T-helper 2 cell treated with Interferon-gamma antibody and Interleukin-4, amounts not matched to agents 100 ng/mL and 5 ng/mL, for 36 hours (primary cell): ENCODE results near the gene NLGN4X. TPM values are rescaled to one million over a fixed set of nuclear protein-coding genes. Genes with fewer than 3 reads are reported as not detected.

Experiments used
- intact Hi-C: fragments of 100-400 bp; cut with micrococcal nuclease; formaldehyde crosslinking; loops from one replicate; pipeline ENCODE4 v1.15.1; 2023
- total RNA-seq: library from RNA; stranded (reverse); gene quantifications from 2 replicates; pipeline ENCODE4 v1.2.3, GENCODE V29; 2022

Gene NLGN4X
- total RNA-seq, 1 donor from 2014 or later: not detected

DNA sequence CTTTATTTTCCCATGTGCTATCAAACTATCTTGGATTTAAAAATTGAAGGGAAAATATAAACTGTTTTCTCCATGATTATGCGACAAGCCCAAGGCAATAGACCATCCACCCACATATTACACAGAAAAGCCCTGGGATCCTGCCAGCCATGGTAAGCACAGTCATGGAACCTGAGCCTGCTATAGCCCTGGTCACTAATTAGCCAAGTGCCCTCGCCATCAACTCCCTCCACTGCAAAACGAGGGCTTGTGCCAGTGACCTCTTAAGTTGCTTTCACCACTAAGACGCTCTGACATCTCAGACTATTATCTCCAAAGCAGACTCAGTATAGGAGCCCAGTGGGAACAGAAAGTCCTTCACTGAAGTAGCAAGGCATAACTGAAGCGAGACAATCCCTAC lies 69.2 kb downstream of the NLGN4X start:
- intact Hi-C loops: no loop called here

DNA sequence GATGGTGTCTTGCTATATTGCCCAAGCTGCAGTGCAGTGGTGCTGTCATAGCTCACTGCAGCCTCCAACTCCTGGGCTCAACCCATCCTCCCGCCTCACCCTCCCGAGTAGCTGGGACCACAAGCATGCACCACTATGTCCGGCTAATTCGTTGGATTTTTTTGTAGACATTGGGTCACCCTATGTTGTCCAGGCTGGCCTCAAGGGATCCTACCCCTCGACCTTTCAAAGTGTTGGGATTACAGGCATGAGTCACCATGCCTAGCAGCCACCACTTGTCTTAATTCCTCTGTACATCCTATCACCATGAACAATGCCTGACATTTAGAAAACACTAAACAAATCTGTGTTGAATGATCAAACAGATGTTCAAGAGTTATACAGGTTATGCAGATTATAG lies 76.7 kb downstream of the NLGN4X start:
- intact Hi-C loops: no loop called here

DNA sequence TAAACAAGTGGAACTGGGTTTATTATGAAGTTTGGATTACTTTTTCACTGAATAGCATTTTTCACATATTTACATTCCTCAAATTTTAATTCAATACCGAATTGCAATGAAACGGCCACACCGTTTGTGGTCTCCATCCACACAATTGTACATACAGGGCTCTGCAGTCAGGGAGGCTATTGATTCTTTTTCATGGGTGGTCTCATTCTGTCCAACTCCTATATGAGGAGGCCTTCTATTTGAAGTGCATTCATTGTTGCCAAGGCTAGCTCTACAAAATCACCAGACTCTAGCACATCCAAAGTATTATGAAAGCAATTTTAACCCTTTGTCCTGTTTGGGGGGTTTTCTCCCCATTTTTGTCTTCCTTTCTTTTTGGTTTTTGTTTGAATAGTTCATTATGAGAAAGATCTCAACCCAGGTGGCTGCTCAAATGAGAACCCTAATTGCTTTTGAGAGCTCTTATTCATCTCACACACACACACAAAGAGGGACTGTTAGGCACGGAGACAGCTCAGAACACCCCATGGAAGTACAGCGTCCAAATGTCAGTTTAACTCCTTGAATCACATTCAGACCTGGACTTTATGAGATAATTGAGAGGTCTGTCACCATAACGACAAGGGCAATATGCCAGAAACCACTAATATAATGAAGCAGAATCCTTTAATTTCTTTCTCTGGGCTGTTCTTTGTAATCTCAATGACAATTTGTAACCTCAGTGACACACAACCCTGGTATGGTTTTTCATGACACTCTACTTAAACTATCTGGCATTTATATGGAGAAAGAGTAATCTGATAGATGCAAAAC lies 79.4 kb downstream of the NLGN4X start:
- intact Hi-C loops: no loop called here

DNA sequence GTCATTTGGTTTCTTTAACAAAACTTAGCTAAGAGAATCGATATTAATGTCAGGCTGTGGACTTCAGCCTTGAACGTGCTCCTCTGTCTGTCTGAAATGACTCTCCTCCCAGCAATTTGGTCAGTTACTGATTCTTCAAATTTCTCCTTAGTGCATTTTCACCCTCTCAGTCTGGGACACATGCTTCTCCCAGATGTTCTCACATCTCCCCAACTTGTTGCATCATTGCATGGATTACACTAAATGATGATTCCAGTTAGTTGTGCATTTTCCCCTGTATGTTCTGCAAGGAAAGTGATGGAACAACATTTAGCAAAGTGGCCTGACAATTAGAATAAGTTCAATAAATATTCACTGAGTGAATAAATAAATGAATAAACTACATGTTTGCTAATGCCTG lies 94.4 kb downstream of the NLGN4X start:
- intact Hi-C loops: no loop called here

DNA sequence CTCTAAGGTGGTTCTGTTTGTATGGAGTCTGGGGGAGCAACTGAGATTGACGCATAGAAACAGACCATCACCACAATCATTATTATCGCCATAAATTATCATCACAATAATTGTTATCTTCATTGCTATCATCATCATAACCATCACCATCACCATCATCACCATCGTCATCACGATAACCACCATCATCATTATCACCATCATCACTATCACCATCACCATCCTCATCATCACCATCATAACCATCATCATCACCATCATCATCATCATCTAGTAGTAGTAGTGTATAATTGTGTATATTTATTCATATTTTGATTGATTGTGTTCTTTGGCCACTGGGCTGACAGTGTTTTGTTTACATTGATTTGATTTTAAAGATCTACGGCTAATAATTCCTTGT lies 95.7 kb downstream of the NLGN4X start:
- intact Hi-C loops: no loop called here

DNA sequence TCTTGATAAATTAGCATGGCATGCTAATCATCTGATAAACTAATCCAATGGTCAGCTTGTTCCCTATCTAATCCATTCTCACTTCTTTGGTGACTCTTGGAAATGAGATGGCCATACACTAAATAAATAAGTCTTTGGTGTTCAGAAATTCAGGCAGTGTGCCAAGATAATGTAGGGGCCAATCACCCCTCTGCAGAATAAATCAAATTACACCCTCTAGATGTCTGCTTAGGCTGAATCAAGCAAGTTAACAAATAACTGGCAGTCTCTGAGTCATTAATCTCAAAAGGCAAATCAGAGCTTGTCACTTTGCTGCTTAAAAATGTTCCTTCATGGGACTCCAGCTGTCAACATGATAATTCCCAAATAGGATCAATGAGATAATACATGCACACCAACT lies 97.4 kb downstream of the NLGN4X start:
- intact Hi-C loops: no loop called here

DNA sequence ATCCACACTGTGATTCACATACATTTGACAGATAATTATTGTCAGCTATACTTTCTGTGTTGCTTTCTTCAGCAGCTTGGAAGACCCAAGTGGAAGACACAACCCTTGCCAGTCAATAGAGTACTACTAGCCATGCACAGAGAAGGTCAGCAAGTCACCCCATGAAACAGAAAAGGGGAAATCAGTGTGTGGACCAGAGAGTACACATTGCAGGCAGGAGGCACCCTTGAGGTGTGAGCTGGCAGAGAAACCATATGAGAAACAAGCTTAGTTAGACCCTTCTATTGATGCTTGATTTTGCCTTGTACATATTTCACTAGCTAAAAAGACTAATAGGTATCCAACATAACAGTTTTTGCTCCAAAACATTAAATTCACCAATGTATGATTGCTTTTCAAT lies 99.5 kb downstream of the NLGN4X start:
- intact Hi-C loops: no loop called here

DNA sequence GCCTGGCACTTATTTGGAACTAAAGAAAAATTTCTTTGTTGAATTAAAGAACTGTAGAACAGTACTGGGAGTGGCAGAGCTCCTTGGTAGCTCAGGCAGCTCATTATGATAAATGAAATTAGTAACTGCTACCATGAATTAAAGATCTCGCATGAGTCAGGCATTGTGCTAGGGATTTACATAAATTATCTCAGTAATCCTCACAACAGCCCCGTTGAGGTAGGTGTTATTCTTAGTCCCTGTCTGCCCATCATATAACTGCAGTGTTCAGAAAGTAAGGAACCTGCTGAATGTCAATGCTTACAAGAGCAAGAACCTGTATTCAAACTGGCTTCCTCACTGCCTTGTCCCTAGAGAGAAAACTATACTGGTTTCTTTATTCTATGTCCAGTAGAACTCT lies 108.3 kb downstream of the NLGN4X start:
- intact Hi-C loops: no loop called here

DNA sequence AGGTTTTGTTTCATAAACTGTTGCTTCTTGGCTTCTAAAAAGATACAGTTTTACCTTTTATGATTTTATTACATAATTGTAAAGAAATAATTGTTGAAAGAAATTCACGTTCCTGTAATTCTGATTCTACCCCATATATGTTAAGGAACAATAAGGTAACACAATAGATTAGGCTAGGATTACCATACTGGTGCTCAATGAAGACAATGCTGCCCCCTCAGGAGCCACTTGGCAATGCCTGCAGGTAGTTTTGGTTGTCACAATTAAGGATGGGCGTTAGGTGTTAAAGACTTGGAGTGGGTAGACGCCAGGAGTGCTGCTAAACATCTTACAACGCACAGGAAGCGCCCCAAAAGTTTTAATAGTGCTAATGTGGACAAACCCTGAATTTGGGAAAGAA lies 133.2 kb downstream of the NLGN4X start:
- intact Hi-C loops: no loop called here

DNA sequence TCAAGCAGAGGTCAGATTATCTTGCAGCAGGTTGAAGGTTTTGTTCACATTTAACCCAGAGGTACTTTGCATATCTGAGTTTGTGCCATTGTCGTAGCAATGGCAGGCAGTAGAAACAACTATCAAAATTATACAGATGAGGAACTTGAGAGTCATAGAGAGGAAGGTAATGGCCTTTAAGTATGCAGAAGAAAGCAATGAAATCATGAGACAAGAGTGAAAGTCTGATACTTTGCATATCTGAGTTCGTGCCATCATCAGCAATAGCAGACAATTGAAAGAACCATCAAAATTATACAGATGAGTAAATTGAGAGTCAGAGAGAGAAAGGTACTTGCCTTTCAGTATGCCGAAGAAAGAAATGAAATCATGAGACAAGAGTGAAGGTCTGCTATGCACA lies 154.1 kb downstream of the NLGN4X start:
- intact Hi-C loops: no loop called here

DNA sequence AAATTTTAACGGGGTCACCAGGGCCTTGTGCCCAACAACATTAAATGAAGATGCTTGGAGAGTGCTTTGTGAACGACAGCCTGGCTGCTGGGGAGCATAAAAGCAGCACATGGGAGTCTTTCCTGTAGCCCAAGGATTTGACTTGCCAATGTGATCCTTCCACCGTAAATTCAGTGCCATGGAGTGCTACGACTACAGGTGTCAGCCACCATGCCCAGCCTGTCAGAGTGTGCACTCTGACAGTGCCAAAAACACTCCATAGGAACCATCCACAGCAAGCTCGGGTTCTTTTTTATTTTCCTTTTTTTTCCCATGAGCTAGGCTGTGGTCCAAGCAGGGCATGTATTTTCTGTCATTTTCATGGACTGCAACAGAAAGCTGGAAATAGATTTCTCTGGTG lies 156.9 kb downstream of the NLGN4X start:
- intact Hi-C loops: no loop called here

DNA sequence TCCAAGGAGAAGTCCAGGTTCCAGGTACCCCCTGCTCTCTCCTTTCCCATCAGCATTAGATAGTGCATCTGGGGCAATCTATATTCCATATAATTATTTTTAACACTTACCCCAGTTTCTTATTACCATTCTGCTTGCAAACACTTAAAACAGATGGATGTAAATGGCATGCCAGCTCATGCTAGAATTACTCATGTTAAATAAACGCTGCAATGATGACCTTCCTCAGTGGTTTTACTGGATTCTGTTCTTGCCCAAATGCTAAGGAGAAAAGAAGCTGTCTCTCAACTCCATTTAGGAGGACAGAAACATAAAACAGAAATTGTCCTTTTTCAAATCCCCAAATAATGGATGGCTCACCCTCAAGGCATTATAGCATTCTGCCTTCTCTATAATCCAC lies 161.1 kb downstream of the NLGN4X start:
- intact Hi-C loops: no loop called here

DNA sequence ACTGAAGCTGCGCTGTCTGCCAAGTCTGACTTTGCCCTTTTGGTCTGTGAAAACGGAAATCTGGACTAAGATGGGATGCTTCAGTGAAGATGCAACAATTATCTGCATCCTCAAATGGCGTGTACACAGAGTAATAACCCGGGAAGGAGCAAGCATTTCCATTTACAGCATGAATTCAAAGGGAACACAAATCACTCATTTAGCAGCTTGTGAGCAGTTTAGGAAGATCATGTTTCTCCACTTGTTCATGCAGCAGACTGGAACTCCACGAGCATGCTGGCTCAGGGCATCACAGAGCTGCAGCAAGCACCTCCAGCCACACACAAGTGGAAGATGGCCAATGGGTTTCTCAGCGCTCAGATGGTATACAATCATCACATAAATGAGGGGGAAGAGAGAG lies 175.5 kb downstream of the NLGN4X start:
- intact Hi-C loops: no loop called here

DNA sequence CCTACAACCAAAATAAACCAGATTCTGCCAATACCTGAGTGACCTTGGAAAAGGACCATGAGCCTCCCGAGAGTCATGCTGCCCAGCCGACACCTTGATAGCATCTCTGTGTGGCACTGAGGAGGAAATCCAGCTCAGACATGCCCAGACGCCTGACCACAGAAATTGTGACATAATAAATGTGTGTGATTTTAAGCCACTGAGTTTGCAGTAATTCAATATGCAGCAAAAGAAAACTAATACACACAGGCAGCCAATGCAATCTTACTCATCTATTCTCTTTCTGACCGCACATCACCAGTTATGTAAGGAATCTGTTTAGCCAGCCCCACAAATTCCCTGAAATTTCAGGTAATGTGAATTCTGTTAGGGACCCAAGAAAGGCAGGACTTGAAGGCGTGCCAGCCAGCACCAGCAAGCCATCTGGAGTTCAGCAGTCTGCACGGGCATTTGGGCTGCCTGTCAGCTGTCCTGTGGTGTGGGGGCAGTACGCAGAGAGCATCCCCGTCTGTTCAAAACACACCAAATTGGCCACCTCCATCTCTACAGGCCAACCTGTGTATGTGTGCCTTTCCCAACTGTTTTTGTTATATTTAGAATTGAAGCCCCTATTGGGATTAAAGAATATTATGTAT lies 176.4 kb downstream of the NLGN4X start:
- intact Hi-C loops: no loop called here

DNA sequence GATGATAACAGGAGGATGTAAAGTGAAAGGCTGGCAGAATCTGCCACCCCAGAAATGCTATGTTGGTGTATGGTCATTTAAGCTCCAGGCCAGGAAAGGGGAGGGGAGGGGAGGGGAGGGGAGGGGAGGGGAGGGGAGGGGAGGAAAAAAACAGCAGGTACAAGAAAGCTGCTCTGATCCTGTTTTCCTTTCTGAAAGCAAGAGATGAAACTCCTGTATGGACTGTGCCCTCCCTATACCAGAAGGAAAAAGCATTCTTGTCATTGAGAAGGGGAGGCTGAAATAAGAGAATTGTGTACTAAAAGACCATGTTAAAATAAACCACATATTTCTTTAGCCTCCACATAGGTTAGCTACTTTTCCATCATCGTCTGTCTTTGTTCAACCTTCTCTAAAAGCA lies 179.5 kb downstream of the NLGN4X start:
- intact Hi-C loops: no loop called here

DNA sequence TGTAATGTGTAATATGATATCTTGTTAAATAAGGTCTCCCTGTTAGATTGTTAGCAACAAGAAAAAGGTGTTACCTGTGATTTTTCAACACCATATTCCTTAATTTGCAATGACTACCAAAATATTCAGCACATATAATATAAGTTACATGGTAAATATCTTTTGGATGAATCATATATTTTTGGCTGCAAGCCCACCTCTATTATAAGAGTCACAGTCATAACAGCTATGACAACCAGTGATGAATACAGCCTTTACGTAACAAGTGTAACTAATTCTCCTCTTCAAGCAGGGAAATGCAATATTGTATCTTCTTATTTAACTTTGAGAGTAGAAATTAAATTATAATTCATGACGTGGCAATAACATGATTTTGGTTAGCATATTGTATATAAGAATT lies 187.0 kb downstream of the NLGN4X start:
- intact Hi-C loops: no loop called here

DNA sequence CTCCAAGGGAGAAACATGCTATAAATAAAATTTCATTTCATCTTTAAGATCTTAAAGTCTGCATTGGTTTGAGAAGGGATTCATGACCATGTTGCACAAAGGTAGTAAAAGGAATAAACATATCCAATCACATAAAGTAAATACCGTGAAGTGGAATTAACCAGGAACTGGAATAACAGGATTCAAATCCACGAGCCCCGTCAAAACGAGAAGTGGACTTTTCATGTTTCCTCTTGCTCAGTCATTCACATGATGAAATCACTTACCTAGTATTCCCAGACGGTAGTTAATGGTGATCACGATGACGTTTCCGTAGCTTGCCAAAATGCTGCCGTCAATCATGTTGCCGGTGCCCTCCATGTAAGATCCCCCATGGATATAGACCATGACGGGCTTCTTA lies 199.7 kb downstream of the NLGN4X start:
- intact Hi-C loops: no loop called here

DNA sequence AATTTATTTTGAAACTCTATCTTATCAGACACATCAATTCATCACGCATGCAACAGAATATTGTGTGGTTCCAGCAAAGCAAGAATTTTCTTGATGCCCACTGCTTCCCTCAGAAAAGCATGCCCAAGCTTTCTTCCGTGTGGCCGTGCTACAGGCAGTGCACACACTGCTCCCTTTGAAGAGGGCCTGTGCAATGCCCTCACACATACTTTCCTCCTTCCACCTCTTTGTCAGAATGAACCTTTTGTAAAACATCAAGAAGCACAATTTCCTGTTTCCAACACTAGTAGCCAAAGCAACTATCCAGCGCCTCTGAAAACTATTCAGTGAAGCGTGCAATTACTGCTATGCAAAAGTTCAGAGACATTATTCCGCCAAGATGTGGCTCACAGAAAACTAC lies 201.7 kb downstream of the NLGN4X start:
- intact Hi-C loops: no loop called here

DNA sequence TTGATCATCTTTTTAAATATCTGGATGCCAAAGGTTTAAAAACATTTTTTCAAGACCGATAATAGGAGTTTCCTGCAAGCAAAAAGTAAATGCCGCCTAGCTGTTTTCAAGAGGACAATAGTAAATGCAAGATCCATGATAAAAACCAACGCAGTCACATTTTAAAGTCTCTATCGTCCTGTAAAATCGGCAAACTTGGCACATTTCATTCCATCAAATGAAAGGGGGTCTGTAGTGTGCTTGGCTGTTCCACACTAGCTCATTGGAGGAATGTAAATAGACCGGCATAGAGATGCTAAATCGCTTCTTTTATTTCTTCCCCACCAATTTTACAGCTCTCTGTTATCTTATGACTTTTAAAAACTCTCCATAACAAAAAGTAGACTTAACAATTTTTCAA lies 202.2 kb downstream of the NLGN4X start:
- intact Hi-C loops: no loop called here

DNA sequence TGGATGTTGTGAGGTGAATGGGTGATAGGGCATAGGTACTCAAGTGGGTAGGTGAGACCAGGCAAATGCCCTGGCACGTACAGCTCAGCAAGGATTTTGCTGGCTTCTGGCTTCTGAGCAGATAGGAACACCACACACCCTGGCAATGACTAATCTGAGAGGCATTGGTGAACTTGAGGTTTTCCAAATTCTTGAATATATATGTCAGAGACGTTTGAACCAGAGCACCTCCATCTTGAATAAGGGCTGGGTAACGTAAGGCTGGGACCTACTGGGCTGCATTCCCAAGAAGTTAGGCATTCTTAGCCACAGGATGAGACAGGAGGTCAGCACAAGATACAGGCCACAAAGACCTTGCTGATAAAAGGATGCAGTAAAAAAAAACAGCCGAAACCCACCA lies 204.5 kb downstream of the NLGN4X start:
- intact Hi-C loops: no loop called here

DNA sequence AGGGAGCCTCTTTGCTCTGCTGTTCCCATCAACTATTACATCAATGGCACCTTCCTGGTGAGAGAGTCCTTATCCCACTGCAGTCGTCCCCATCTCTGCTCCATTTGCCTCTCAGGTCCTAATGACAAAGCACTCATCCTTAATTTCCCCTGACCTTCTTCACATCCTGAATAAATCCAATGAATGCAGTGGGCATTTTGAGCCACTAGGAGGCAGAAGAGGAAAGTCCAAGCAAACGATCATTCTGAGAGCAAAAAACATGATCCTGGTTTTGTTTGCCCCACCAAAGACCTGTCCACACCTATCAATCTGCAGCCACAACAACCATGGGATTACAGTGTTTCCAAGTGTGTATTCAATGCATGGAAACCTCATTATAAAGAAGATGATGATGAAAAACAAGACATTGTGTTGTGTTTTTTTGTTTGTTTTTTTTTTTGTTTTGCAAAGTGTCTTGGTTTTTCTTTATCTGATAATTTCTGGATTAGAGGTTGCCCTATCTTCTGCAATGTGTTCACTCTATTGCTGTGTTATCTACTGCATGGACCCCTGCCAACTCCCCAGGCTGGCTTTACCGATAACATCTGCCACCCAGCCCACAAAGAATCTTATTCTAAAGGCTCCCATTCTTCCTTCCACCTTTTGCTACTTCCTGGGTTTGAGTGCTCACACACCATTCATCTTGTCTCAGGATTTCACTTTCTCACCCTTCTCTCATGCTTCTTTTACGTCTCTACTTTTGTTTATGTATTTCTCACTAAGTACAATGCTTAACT lies 207.2 kb downstream of the NLGN4X start:
- intact Hi-C loops: no loop called here

DNA sequence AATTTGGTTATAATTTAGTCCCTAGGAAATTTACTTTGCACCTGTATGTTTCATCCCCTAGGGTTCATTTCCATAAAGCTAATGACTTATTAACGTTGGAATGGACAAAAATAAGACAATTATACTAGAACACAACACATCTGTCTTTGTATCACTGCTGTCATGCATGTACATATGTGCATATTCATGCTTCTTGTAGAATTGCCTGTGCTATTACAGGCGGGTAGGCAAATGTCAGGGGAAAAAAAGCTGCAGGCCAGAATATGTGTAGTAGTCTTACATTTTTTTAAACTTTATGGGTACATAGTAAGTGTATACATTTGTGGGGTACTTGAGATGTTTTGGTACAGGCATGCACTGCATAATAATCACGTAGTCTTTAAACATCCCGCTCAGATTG lies 209.6 kb downstream of the NLGN4X start:
- intact Hi-C loops: no loop called here
